HepG2 (cell line): ENCODE results near the gene TBC1D1. TPM values are rescaled to one million over a fixed set of nuclear protein-coding genes. Genes with fewer than 3 reads are reported as not detected.
A peak's percentile ranks its signal among the peaks of the same experiment; 100 is the strongest.

Experiments
- CEBPG ChIP-seq: IDR thresholded peaks from 2 replicates; pipeline ENCODE4 v1.6.1; 2016
- CHCHD3 ChIP-seq: sonication (generic); formaldehyde crosslinking; IDR thresholded peaks from 2 replicates; pipeline ENCODE4 v1.8.0; 2022; ENCODE audit warnings: mild to moderate bottlenecking, missing genetic modification reagents, moderate library complexity
- EEA1 ChIP-seq: sonication (generic); formaldehyde crosslinking; IDR thresholded peaks from 2 replicates; pipeline ENCODE4 v1.5.1; 2020; ENCODE audit warnings: mild to moderate bottlenecking, missing genetic modification reagents, borderline replicate concordance
- FOSL1 ChIP-seq: sonication (generic); formaldehyde crosslinking; IDR thresholded peaks from 2 replicates; pipeline ENCODE4 v1.9.0; 2021; ENCODE audit warnings: missing genetic modification reagents, borderline replicate concordance
- GRHL1 ChIP-seq: sonication (generic); formaldehyde crosslinking; conservative IDR thresholded peaks from 2 replicates; pipeline ENCODE4 v1.8.0; 2022; ENCODE audit warnings: missing genetic modification reagents
- KAT7 ChIP-seq: IDR thresholded peaks from 2 replicates; pipeline ENCODE4 v1.6.1; 2018; ENCODE audit warnings: borderline replicate concordance, missing compliant biosample characterization
- MZF1 ChIP-seq: sonication (generic); formaldehyde crosslinking; IDR thresholded peaks from 2 replicates; pipeline ENCODE4 v1.8.1; 2023; ENCODE audit warnings: mild to moderate bottlenecking, missing genetic modification reagents, borderline replicate concordance
- NFIC ChIP-seq: IDR thresholded peaks from 2 replicates; pipeline ENCODE4 v1.6.1; 2012; ENCODE audit warnings: mild to moderate bottlenecking, low read length, inconsistent platforms
- NR3C1 ChIP-seq: sonication (generic); formaldehyde crosslinking; IDR thresholded peaks from 2 replicates; pipeline ENCODE4 v1.4.0; 2020; ENCODE audit warnings: missing genetic modification reagents
- RXRA ChIP-seq: sonication (generic); formaldehyde crosslinking; IDR thresholded peaks from 2 replicates; pipeline ENCODE4 v1.5.1; 2020; ENCODE audit warnings: missing genetic modification reagents
- SIN3B ChIP-seq: fragments of 150-350 bp; IDR thresholded peaks from 2 replicates; pipeline ENCODE4 v1.6.1; 2014; ENCODE audit warnings: low read length
- TCF7 ChIP-seq: sonication (generic); IDR thresholded peaks from 2 replicates; pipeline ENCODE4 v1.6.1; 2016; ENCODE audit warnings: antibody characterized with exemption, low read depth
- TSC22D2 ChIP-seq: sonication (generic); formaldehyde crosslinking; IDR thresholded peaks from 2 replicates; pipeline ENCODE4 v1.5.1; 2020; ENCODE audit warnings: missing genetic modification reagents, mild to moderate bottlenecking, borderline replicate concordance
- YEATS2 ChIP-seq: sonication (generic); formaldehyde crosslinking; IDR thresholded peaks from 2 replicates; pipeline ENCODE4 v1.4.0; 2020; ENCODE audit warnings: missing genetic modification reagents, borderline replicate concordance
- ZBED4 ChIP-seq: sonication (generic); formaldehyde crosslinking; IDR thresholded peaks from 2 replicates; pipeline ENCODE4 v1.4.0; 2020; ENCODE audit warnings: missing genetic modification reagents, borderline replicate concordance
- ZFP91 ChIP-seq: sonication (generic); formaldehyde crosslinking; IDR thresholded peaks from 2 replicates; pipeline ENCODE4 v1.9.0; 2022; ENCODE audit warnings: missing genetic modification reagents, mild to moderate bottlenecking, borderline replicate concordance
- ZNF850 ChIP-seq: sonication (generic); formaldehyde crosslinking; conservative IDR thresholded peaks from 2 replicates; pipeline ENCODE4 v1.9.0; 2021; ENCODE audit warnings: mild to moderate bottlenecking, missing genetic modification reagents
- polyA plus RNA-seq, 8 experiments: library from polyadenylated mRNA; depleted of rRNA in 3 of 8; stranded (reverse) in 7 of 8; unstranded in 1 of 8; fragments of >200 nt; fragmentation: Illumina TruSeq in 4 of 8; extraction: Trizol in 4 of 8; gene quantifications; 2 replicates each; pipeline versions ENCODE4 v1.2.1 to v1.2.3, GENCODE V29; 2011 to 2016; ENCODE audit warnings: low read depth in 4 of 8, missing spikeins in 1 of 8, mixed read lengths in 1 of 8; ENCODE audit not compliant: insufficient read depth in 1 of 8
- total RNA-seq, 5 experiments: library from RNA; depleted of rRNA; stranded (reverse); fragments of >200 nt; fragmentation: Illumina TruSeq; extraction: Trizol; gene quantifications; 2 replicates each; pipeline ENCODE4 v1.2.3, GENCODE V29; 2016; ENCODE audit warnings: low read depth in 1 of 5
- TF ChIP-seq, protein P1 (sequence below): sonication (generic); formaldehyde crosslinking; IDR thresholded peaks from 2 replicates; pipeline ENCODE4 v1.4.0; 2020; ENCODE audit warnings: missing genetic modification reagents

TBC1D1 gene
- total and polyA plus RNA-seq, 2 of the 13 experiments (the other 11 are each of a cell fraction or from before 2014, with no cell fraction given), result 37.3 to 62.8 TPM

GRCh38 chr4:38132843-38133662 lies 242.2 kb downstream of the TBC1D1 start (continued):
- TF ChIP-seq KAT7 (CRISPR knock-in tag), result no peak; the same call in 1 of the 2 replicates
- TF ChIP-seq ZFP91 (CRISPR knock-in tag), result peak; percentile 43; the same call in 1 of the 2 replicates
- TF ChIP-seq, protein P1, sequence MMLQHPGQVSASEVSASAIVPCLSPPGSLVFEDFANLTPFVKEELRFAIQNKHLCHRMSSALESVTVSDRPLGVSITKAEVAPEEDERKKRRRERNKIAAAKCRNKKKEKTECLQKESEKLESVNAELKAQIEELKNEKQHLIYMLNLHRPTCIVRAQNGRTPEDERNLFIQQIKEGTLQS (CRISPR knock-in tag), result peak; percentile 66; the same call in 1 of the 2 replicates
- no peak for TF ChIP-seq ZNF850
- no peak; the same call in 1 of the 2 replicates for TF ChIP-seq FOSL1 (CRISPR knock-in tag)
- peak; percentile 80 for TF ChIP-seq ZBED4
- peak; percentile 85; the same call in 1 of the 2 replicates for TF ChIP-seq TSC22D2 (CRISPR knock-in tag)
- TF ChIP-seq NFIC, result peak; percentile 99
- TF ChIP-seq CEBPG (CRISPR knock-in tag), result peak; percentile 91
- TF ChIP-seq YEATS2 (CRISPR knock-in tag), result peak; percentile 21; the same call in 1 of the 2 replicates
- TF ChIP-seq SIN3B, result no peak
- no peak for TF ChIP-seq EEA1 (CRISPR knock-in tag)
- no peak for TF ChIP-seq NR3C1
- TF ChIP-seq MZF1, result no peak
- no peak for TF ChIP-seq CHCHD3
- TF ChIP-seq RXRA (CRISPR knock-in tag), result peak; percentile 97; the same call in 1 of the 2 replicates
- no peak for TF ChIP-seq GRHL1 (CRISPR knock-in tag)
- peak; percentile 100 for TF ChIP-seq TCF7
